OCI-LY3 (cell line): Measurements from ENCODE around the gene TNFRSF9.

Experiments
- H2AFZ ChIP-seq: fragments of 200-600, 300-600 bp; shearing (Covaris generic); 2 replicates; pipeline ENCODE4 v1.6.0; 2014; ENCODE audit warnings: antibody characterized with exemption, low read depth, low read length
- H3K27ac ChIP-seq: fragments of 200-600, 300-600 bp; sonication (generic); 2 replicates; pipeline ENCODE4 v1.5.1; 2014; ENCODE audit warnings: mild to moderate bottlenecking, low read length, moderate library complexity, mixed read lengths
- H3K27me3 ChIP-seq: fragments of 200-600, 300-600 bp; sonication (generic); 2 replicates; pipeline ENCODE4 v1.6.1; 2014; ENCODE audit warnings: low read depth, low read length, mixed read lengths
- H3K36me3 ChIP-seq: fragments of 200-600, 300-600 bp; sonication (generic); replicated peaks from 2 replicates; pipeline ENCODE3; 2014; ENCODE audit warnings: low read depth, low read length, mixed read lengths
- H3K4me1 ChIP-seq: fragments of 300-600, 200-600 bp; sonication (generic); 2 replicates; pipeline ENCODE4 v1.6.1; 2014; ENCODE audit warnings: low read length, mixed read lengths
- H3K4me2 ChIP-seq: fragments of 200-600, 300-600 bp; sonication (generic); 2 replicates; pipeline ENCODE4 v1.6.1; 2014; ENCODE audit warnings: low read length, mixed read lengths
- H3K4me3 ChIP-seq: fragments of 300-600, 200-600 bp; sonication (generic); 2 replicates; pipeline ENCODE4 v1.5.1; 2014; ENCODE audit warnings: antibody characterized with exemption, mild to moderate bottlenecking, low read length, moderate library complexity
- H3K79me2 ChIP-seq: fragments of 300-600, 200-600 bp; shearing (Covaris generic); 2 replicates; pipeline ENCODE4 v1.6.1; 2014; ENCODE audit warnings: mild to moderate bottlenecking, low read length, mixed read lengths
- H3K9ac ChIP-seq: fragments of 300-600, 200-600 bp; shearing (Covaris generic); 2 replicates; pipeline ENCODE4 v1.6.0; 2014; ENCODE audit warnings: mild to moderate bottlenecking, low read length, moderate library complexity
- H3K9me3 ChIP-seq: fragments of 200-600, 300-600 bp; shearing (Covaris generic); 2 replicates; pipeline ENCODE4 v1.6.1; 2014; ENCODE audit warnings: low read length, mixed read lengths; ENCODE audit not compliant: insufficient read depth
- H4K20me1 ChIP-seq: fragments of 200-600, 300-600 bp; sonication (generic); 2 replicates; pipeline ENCODE4 v1.6.1; 2016; ENCODE audit warnings: low read length, mixed read lengths; ENCODE audit not compliant: insufficient read depth
- EZH2phosphoT487 ChIP-seq: fragments of 200-600 bp; shearing (Covaris generic); IDR thresholded peaks from 2 replicates; pipeline ENCODE4 v1.6.1; 2018; ENCODE audit warnings: antibody characterized with exemption, mixed run types, low read depth
- TF ChIP-seq, protein P1 (sequence below): fragments of 200-600, 300-600 bp; sonication (generic); IDR thresholded peaks from 2 replicates; pipeline ENCODE4 v1.5.1; 2014; ENCODE audit warnings: antibody characterized with exemption, low read length, low read depth

The TNFRSF9 gene

DNA sequence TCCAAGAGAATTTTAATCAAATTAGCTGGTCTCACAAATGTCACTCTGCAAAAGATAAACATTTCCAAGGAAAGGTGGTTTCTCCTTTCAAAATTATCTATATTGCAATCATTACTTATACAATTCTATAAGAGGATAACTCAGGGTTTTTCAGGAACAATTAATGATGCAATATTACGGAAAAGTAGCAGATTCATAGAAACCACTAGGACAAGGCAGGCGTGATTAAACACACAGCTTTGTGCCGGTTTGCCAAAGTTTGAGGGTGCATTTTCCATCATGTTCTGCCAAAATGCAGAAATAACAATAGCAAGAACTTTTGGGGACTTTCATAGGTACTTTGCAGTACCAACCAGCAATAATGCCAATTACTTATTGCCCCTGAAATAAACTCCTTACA is 605 bp downstream of the TNFRSF9 start:
- no peak overlapping the region for H3K27ac ChIP-seq
- no peaks in the 10 kb centered on the region for H4K20me1 ChIP-seq
- TF ChIP-seq, protein P1, sequence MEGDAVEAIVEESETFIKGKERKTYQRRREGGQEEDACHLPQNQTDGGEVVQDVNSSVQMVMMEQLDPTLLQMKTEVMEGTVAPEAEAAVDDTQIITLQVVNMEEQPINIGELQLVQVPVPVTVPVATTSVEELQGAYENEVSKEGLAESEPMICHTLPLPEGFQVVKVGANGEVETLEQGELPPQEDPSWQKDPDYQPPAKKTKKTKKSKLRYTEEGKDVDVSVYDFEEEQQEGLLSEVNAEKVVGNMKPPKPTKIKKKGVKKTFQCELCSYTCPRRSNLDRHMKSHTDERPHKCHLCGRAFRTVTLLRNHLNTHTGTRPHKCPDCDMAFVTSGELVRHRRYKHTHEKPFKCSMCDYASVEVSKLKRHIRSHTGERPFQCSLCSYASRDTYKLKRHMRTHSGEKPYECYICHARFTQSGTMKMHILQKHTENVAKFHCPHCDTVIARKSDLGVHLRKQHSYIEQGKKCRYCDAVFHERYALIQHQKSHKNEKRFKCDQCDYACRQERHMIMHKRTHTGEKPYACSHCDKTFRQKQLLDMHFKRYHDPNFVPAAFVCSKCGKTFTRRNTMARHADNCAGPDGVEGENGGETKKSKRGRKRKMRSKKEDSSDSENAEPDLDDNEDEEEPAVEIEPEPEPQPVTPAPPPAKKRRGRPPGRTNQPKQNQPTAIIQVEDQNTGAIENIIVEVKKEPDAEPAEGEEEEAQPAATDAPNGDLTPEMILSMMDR = no peak
- TF ChIP-seq EZH2phosphoT487 = no peak
- H3K36me3 ChIP-seq = no peaks in the 10 kb centered on the region
- no peaks in the 10 kb centered on the region for H3K79me2 ChIP-seq
- H3K9ac ChIP-seq = no peak overlapping the region
- H3K4me3 ChIP-seq = no peak overlapping the region
- no peaks in the 10 kb centered on the region for H3K27me3 ChIP-seq
- H2AFZ ChIP-seq = no peak overlapping the region
- H3K4me2 ChIP-seq = no peak overlapping the region
- no peaks in the 10 kb centered on the region for H3K9me3 ChIP-seq
- H3K4me1 ChIP-seq = peaks cover 8% of the 10 kb centered on the region; the same call in 1 of the 2 replicates

DNA sequence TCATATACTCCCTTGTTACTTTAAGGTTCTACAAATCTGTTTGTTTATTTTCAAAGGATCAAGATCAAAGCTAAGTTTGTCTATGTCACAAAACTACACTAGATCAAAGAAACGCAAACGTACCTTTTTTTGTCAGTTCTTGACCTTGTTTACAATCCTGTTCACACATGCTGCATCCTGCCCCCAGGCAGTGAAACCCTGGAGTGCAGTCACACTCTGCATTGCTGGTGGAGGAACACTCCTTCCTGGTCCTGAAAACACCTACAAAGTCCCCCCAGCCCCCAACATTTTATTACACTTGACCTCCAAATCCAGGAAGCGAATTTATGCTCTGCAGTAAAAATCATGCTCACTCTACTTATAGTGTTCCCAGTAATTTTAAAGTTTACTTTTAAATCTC is 2.6 kb downstream of the TNFRSF9 start:
- TF ChIP-seq, protein P1 = no peak
- no peak for TF ChIP-seq EZH2phosphoT487
- H3K4me3 ChIP-seq = no peak overlapping the region
- no peak overlapping the region for H2AFZ ChIP-seq
- H3K9me3 ChIP-seq = no peaks in the 10 kb centered on the region
- no peak overlapping the region for H3K27ac ChIP-seq
- no peaks in the 10 kb centered on the region for H3K36me3 ChIP-seq
- no peaks in the 10 kb centered on the region for H4K20me1 ChIP-seq
- no peaks in the 10 kb centered on the region for H3K79me2 ChIP-seq
- peaks cover 8% of the 10 kb centered on the region; the same call in 1 of the 2 replicates for H3K4me1 ChIP-seq
- H3K27me3 ChIP-seq = no peaks in the 10 kb centered on the region
- H3K4me2 ChIP-seq = no peak overlapping the region
- no peak overlapping the region for H3K9ac ChIP-seq

DNA sequence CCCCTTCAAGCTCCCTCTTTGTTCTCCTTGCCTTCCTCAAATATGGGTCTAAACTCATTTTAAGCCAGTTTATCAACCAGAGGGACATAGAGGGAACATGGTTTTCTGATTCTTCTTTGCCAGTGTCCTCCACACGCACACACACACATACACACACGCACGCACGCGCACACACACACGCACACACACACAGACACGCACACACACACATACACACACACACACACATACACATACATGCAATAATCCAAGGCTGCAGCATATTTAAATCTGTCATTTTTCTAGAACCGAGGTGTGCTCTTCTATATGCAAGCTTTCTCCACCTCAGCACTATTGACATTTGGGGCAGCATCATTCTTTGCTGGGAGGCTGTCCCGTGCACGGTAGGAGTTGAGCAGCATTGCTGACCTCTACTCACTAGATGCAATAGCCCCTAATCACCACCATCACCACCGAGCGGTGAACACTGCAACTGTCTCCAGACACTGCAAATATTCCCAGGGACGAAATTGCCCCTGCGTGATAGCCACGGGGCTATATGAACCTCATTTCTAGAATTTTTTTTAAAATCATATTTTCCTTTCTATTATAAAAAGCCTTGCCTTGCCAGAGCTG is 8.0 kb downstream of the TNFRSF9 start:
- no peak overlapping the region for H3K9ac ChIP-seq
- H3K4me2 ChIP-seq = no peak overlapping the region
- no peak overlapping the region for H3K4me3 ChIP-seq
- no peak overlapping the region for H2AFZ ChIP-seq
- TF ChIP-seq, protein P1 = no peak
- no peak for TF ChIP-seq EZH2phosphoT487
- H3K4me1 ChIP-seq = no peaks in the 10 kb centered on the region
- no peaks in the 10 kb centered on the region for H4K20me1 ChIP-seq
- no peaks in the 10 kb centered on the region for H3K36me3 ChIP-seq
- H3K27me3 ChIP-seq = no peaks in the 10 kb centered on the region
- H3K79me2 ChIP-seq = no peaks in the 10 kb centered on the region
- H3K27ac ChIP-seq = no peak overlapping the region
- no peaks in the 10 kb centered on the region for H3K9me3 ChIP-seq

DNA sequence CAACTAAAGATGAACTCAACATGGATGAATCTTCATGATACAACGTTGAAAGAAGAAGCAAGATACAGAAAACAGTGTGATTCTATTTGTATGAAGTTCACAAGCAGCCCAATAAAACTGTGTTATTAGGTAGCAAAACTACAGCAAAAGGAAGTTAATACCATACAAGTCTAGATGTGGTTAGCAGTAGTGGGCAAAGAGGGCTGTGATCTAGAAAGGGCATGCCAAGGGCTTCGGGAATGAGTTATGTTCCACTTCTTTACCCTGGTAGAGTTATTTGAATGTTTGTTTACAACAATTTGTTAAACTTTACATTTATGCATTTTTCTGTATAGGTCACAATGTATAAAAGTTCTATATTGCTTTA is 9.2 kb downstream of the TNFRSF9 start:
- no peak overlapping the region for H2AFZ ChIP-seq
- H3K9me3 ChIP-seq = no peaks in the 10 kb centered on the region
- no peaks in the 10 kb centered on the region for H3K79me2 ChIP-seq
- H3K27me3 ChIP-seq = no peaks in the 10 kb centered on the region
- H3K4me3 ChIP-seq = no peak overlapping the region
- H3K36me3 ChIP-seq = no peaks in the 10 kb centered on the region
- no peaks in the 10 kb centered on the region for H4K20me1 ChIP-seq
- H3K9ac ChIP-seq = no peak overlapping the region
- TF ChIP-seq, protein P1 = no peak
- TF ChIP-seq EZH2phosphoT487 = no peak
- no peak overlapping the region for H3K27ac ChIP-seq
- no peaks in the 10 kb centered on the region for H3K4me1 ChIP-seq
- no peak overlapping the region for H3K4me2 ChIP-seq
